ENCODE data around the gene SNX8.

SNX8 gene

GRCh38 chr7:2282185-2282751 lies 32.0 kb downstream of the SNX8 start:
- Histone ChIP-seq H3K9me3 (no peaks in the 10 kb centered on the region), H3K4me2 (peak overlapping the region; percentile 61), H3K27ac (peak overlapping the region; percentile 51), H3K4me1 (peaks cover 47% of the 10 kb centered on the region), H3K4me3 (no peak overlapping the region), H3K36me3 (peaks cover 7% of the 10 kb centered on the region), H3K9ac (peak overlapping the region; percentile 40; the same call in 1 of the 2 replicates), H4K20me1 (peaks cover 63% of the 10 kb centered on the region), H3K27me3 (no peaks in the 10 kb centered on the region)
- no peak for TF ChIP-seq Cebpa-rat (IDR thresholded peaks at IDR 0.05)

- no peaks in the 10 kb centered on the region for H3K9me3 ChIP-seq
- H3K4me1 ChIP-seq, result peaks cover 47% of the 10 kb centered on the region
- H3K27me3 ChIP-seq, result no peaks in the 10 kb centered on the region
- H3K27ac ChIP-seq, result peak overlapping the region; percentile 51
- no peak for TF ChIP-seq Cebpa-rat (IDR thresholded peaks at IDR 0.05)
- peak overlapping the region; percentile 40; the same call in 1 of the 2 replicates for H3K9ac ChIP-seq
- no peak overlapping the region for H3K4me3 ChIP-seq
- peaks cover 15% of the 10 kb centered on the region for H3K36me3 ChIP-seq
- peak overlapping the region; percentile 61 for H3K4me2 ChIP-seq
- H4K20me1 ChIP-seq, result peaks cover 67% of the 10 kb centered on the region
Observed at GRCh38 chr7:2281541-2281940, 32.7 kb downstream of the SNX8 start.

DNA sequence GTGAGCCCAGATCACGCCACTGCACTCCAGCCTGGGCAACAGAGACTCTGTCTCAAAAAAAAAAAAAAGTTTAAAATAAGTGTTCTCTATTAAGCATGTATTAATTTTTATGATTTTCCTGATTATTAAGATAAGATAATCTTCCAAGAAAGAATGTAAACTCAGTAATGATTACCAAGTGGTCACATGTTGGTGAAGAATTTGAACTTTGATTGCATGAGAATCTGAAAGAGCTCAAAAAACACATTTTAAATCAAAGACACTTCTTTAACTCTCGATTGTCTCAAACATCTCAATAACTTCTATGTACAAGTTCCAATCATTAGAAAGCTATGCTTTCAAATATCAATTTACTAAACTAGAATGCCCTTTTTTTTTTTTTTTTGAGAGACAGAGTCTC lies 33.8 kb downstream of the SNX8 start:
- Histone ChIP-seq H3K4me1 (peaks cover 57% of the 10 kb centered on the region), H3K9ac (no peak overlapping the region), H3K4me2 (peak overlapping the region; percentile 61), H3K27me3 (no peaks in the 10 kb centered on the region), H3K9me3 (no peaks in the 10 kb centered on the region), H3K27ac (no peak overlapping the region), H3K4me3 (no peak overlapping the region), H3K36me3 (peaks cover 20% of the 10 kb centered on the region), H4K20me1 (peaks cover 67% of the 10 kb centered on the region)
- TF ChIP-seq Cebpa-rat (IDR thresholded peaks at IDR 0.05), result no peak

GRCh38 chr7:2279896-2280295 lies 34.3 kb downstream of the SNX8 start:
- TF ChIP-seq Cebpa-rat (IDR thresholded peaks at IDR 0.05), result no peak
- Histone ChIP-seq H3K36me3 (peaks cover 25% of the 10 kb centered on the region), H3K4me3 (no peak overlapping the region), H3K9me3 (no peaks in the 10 kb centered on the region), H4K20me1 (peaks cover 66% of the 10 kb centered on the region), H3K27me3 (no peaks in the 10 kb centered on the region), H3K4me1 (peaks cover 57% of the 10 kb centered on the region), H3K27ac (peak overlapping the region; percentile 21; the same call in 1 of the 2 replicates), H3K9ac (0 out of 2 replicates have a peak overlapping the region, but pooled peaks have one; percentile 18), H3K4me2 (peak overlapping the region; percentile 61)

DNA sequence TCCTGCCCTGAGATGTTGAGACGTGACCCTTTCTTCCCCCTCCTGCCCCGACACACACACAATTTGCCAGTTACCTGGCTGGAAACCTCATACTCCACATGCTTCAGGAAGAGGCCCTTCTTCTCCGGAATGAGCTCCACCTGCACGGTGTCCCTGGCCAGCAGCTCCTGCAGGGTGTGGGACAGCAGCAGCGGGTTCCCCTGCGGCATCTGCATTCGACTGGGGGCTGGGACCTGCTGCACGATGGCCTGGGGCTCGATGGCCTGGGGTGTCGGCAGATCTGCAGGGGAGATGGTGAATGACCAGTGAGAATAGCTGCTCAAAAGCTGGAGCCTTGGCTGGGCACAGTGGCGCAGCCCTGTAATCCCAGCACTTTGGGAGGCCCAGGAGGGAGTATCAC lies 36.2 kb downstream of the SNX8 start:
- no peak for TF ChIP-seq Cebpa-rat (IDR thresholded peaks at IDR 0.05)
- Histone ChIP-seq H3K27ac (no peak overlapping the region), H3K27me3 (no peaks in the 10 kb centered on the region), H3K4me2 (no peak overlapping the region), H3K4me1 (peaks cover 48% of the 10 kb centered on the region), H3K9ac (no peak overlapping the region), H3K9me3 (no peaks in the 10 kb centered on the region), H4K20me1 (peaks cover 64% of the 10 kb centered on the region), H3K4me3 (no peak overlapping the region), H3K36me3 (peaks cover 44% of the 10 kb centered on the region)

DNA sequence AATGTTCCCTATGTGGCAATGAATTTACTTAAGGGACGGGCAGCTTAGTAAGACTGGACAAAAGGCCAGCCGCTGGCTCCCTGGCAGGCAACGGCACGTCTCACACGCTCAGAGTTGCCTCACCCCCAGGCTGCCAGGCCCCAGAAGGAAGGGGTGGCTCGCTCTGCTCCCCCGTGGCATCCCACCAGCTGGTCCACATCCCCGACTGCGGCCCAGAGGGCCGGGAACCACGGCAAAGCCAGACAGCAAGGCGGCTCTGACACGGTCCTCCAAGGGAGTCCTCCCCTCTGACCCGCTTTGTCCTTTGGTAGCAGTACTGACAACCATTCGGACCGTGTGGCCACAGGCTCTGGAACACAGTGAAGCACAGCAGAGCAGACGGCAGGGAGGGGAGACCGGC lies 38.1 kb downstream of the SNX8 start:
- H3K27me3 ChIP-seq, result no peaks in the 10 kb centered on the region
- no peaks in the 10 kb centered on the region for H3K9me3 ChIP-seq
- H3K36me3 ChIP-seq, result peaks cover 60% of the 10 kb centered on the region
- no peak overlapping the region for H3K9ac ChIP-seq
- no peak overlapping the region for H3K4me3 ChIP-seq
- H3K27ac ChIP-seq, result 0 out of 2 replicates have a peak overlapping the region, but pooled peaks have one; percentile 9
- peaks cover 41% of the 10 kb centered on the region for H3K4me1 ChIP-seq
- H4K20me1 ChIP-seq, result peaks cover 44% of the 10 kb centered on the region
- TF ChIP-seq Cebpa-rat (IDR thresholded peaks at IDR 0.05), result no peak
- no peak overlapping the region; the same call in 1 of the 2 replicates for H3K4me2 ChIP-seq

GRCh38 chr7:2275101-2275500 lies 39.1 kb downstream of the SNX8 start:
- Histone ChIP-seq H3K27ac (no peak overlapping the region), H4K20me1 (peaks cover 34% of the 10 kb centered on the region; the same call in 1 of the 2 replicates), H3K4me1 (peaks cover 41% of the 10 kb centered on the region), H3K36me3 (peaks cover 69% of the 10 kb centered on the region), H3K4me2 (no peak overlapping the region), H3K4me3 (no peak overlapping the region), H3K27me3 (no peaks in the 10 kb centered on the region), H3K9ac (no peak overlapping the region), H3K9me3 (no peaks in the 10 kb centered on the region)
- TF ChIP-seq Cebpa-rat (IDR thresholded peaks at IDR 0.05), result no peak

GRCh38 chr7:2274666-2275065 lies 39.6 kb downstream of the SNX8 start:
- Histone ChIP-seq H3K4me1 (peaks cover 41% of the 10 kb centered on the region), H3K27ac (no peak overlapping the region), H3K36me3 (peaks cover 73% of the 10 kb centered on the region), H3K27me3 (no peaks in the 10 kb centered on the region), H3K4me3 (no peak overlapping the region), H3K9me3 (no peaks in the 10 kb centered on the region), H3K4me2 (no peak overlapping the region), H3K9ac (no peak overlapping the region), H4K20me1 (peaks cover 31% of the 10 kb centered on the region; the same call in 1 of the 2 replicates)
- no peak for TF ChIP-seq Cebpa-rat (IDR thresholded peaks at IDR 0.05)

DNA sequence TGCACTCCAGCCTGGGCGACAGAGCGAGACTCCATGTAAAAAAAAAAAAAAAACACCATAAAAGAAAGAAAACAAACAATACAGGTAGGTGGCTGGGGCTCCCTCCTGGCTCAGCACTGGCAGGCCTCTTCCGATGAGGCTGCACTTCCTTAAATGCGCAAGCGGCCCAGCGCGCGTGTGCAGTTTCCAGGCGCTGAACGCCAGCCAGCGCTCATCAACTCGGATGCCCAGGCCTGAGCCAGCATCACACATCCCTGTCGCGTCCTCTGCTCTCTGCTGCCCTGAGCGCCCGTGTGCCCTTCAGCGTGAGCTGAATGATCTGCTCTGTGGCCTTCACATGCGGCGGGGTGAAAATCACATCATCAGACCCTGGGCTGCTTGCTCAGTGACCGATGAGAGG lies 40.4 kb downstream of the SNX8 start:
- H3K4me3 ChIP-seq, result no peak overlapping the region
- H3K27me3 ChIP-seq, result no peaks in the 10 kb centered on the region
- no peak overlapping the region for H3K9ac ChIP-seq

DNA sequence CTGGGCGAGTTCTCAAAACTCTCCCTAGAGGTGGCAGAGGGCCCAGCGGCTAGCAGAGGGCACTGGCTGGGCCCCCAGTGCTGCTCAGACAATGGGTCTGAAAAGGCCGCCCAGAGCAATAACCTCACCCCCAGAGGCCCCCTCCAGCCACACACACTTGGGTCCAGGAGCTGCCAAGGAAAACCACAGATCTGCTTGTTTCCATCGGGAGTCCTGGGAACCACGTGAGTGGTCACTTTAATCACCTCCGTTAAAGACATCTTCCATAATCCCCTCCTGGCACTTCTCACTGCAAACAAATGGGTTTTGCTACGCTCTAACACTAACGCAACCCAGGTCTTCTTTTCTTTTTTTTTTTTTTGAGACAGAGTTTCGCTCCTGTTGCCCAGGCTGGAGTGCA lies 42.2 kb downstream of the SNX8 start:
- H3K4me2 ChIP-seq, result peak overlapping the region; percentile 73
- H3K36me3 ChIP-seq, result peaks cover 66% of the 10 kb centered on the region
- no peaks in the 10 kb centered on the region for H3K9me3 ChIP-seq
- H3K27ac ChIP-seq, result peak overlapping the region; percentile 64; the same call in 1 of the 2 replicates
- no peak overlapping the region for H3K4me3 ChIP-seq
- no peak overlapping the region for H3K9ac ChIP-seq
- peaks cover 19% of the 10 kb centered on the region; the same call in 1 of the 2 replicates for H4K20me1 ChIP-seq
- TF ChIP-seq Cebpa-rat (IDR thresholded peaks at IDR 0.05), result no peak
- no peaks in the 10 kb centered on the region for H3K27me3 ChIP-seq
- peaks cover 37% of the 10 kb centered on the region for H3K4me1 ChIP-seq

More for the DNA sequence above, 40.4 kb downstream of the SNX8 start:
- H3K9me3 ChIP-seq, result no peaks in the 10 kb centered on the region
- no peak for TF ChIP-seq Cebpa-rat (IDR thresholded peaks at IDR 0.05)
- peaks cover 76% of the 10 kb centered on the region for H3K36me3 ChIP-seq
- peaks cover 27% of the 10 kb centered on the region; the same call in 1 of the 2 replicates for H4K20me1 ChIP-seq
- peaks cover 37% of the 10 kb centered on the region for H3K4me1 ChIP-seq
- H3K4me2 ChIP-seq, result no peak overlapping the region
- H3K27ac ChIP-seq, result no peak overlapping the region
